Mesenchymal stem cell (in vitro differentiated cells and primary cell): Measurements from ENCODE around the gene GCHFR.

Experiments used
- DNase-seq: peaks from one replicate; pipeline ENCODE4 v3.0.0-alpha.2; 2013
- H2AFZ ChIP-seq: one replicate; pipeline ENCODE4 v1.6.1; 2013; ENCODE audit warnings: low read depth, mild to moderate bottlenecking, control low read depth, inconsistent platforms, low read length, moderate library complexity
- H2AK5ac ChIP-seq: 2 replicates; pipeline ENCODE4 v1.6.1; 2013; ENCODE audit warnings: low read length, moderate library complexity, mild to moderate bottlenecking, inconsistent platforms; ENCODE audit not compliant: severe bottlenecking
- H2BK120ac ChIP-seq: one replicate; pipeline ENCODE4 v1.6.1; 2013; ENCODE audit warnings: low read depth, mild to moderate bottlenecking, inconsistent platforms, low read length, moderate library complexity
- H2BK12ac ChIP-seq, 2 experiments: one replicate each; pipeline ENCODE4 v1.6.1; 2013; ENCODE audit warnings: inconsistent platforms in 2 of 2, low read length in 2 of 2, mild to moderate bottlenecking in 2 of 2, moderate library complexity in 2 of 2, control low read depth in 1 of 2
- H2BK15ac ChIP-seq: one replicate; pipeline ENCODE4 v1.6.1; 2013; ENCODE audit warnings: mild to moderate bottlenecking, low read depth, inconsistent platforms; ENCODE audit not compliant: poor library complexity, severe bottlenecking
- H2BK5ac ChIP-seq: 2 replicates; pipeline ENCODE4 v1.6.1; 2013; ENCODE audit warnings: low read depth, mild to moderate bottlenecking, low read length, control low read depth, inconsistent platforms; ENCODE audit not compliant: poor library complexity, severe bottlenecking
- H3K14ac ChIP-seq, 2 experiments: one replicate each; pipeline ENCODE4 v1.6.1; 2013; ENCODE audit warnings: inconsistent platforms in 2 of 2, low read length in 2 of 2, control low read depth in 1 of 2, mild to moderate bottlenecking in 1 of 2, moderate library complexity in 1 of 2
- H3K18ac ChIP-seq, 2 experiments: one replicate each; pipeline ENCODE4 v1.6.1; 2013; ENCODE audit warnings: inconsistent platforms in 2 of 2, low read length in 2 of 2, control low read depth in 1 of 2, low read depth in 1 of 2, mild to moderate bottlenecking in 1 of 2
- H3K23ac ChIP-seq, 2 experiments: one replicate each; pipeline ENCODE4 v1.6.1; 2013; ENCODE audit warnings: inconsistent platforms in 2 of 2, low read length in 2 of 2, mild to moderate bottlenecking in 2 of 2, moderate library complexity in 2 of 2, control low read depth in 1 of 2
- H3K27ac ChIP-seq: 2 replicates; pipeline ENCODE4 v1.5.1; 2013; ENCODE audit warnings: mild to moderate bottlenecking, moderate library complexity, low read length, control low read depth, inconsistent platforms; ENCODE audit not compliant: poor library complexity, severe bottlenecking
- H3K27me3 ChIP-seq, 2 experiments: 2 replicates each; pipeline versions ENCODE4 v1.6.1 to v1.7.0; 2013; ENCODE audit warnings: low read length in 2 of 2, mild to moderate bottlenecking in 2 of 2, moderate library complexity in 2 of 2, control low read depth in 1 of 2, inconsistent platforms in 1 of 2; ENCODE audit not compliant: control insufficient read depth in 1 of 2, insufficient read depth in 1 of 2
- H3K36me3 ChIP-seq, 2 experiments: 2 replicates each; pipeline versions ENCODE4 v1.6.1 to v1.7.0; 2013; ENCODE audit warnings: low read length in 2 of 2, control low read depth in 1 of 2, inconsistent platforms in 1 of 2, low read depth in 1 of 2, mild to moderate bottlenecking in 1 of 2; ENCODE audit not compliant: insufficient read depth in 2 of 2, control insufficient read depth in 1 of 2
- H3K4ac ChIP-seq, 2 experiments: one replicate each; pipeline ENCODE4 v1.6.1; 2013; ENCODE audit warnings: inconsistent platforms in 2 of 2, low read length in 2 of 2, mild to moderate bottlenecking in 2 of 2, moderate library complexity in 2 of 2, control low read depth in 1 of 2, low read depth in 1 of 2
- H3K4me1 ChIP-seq: 2 replicates; pipeline ENCODE4 v1.6.1; 2013; ENCODE audit warnings: low read depth, low read length, control low read depth; ENCODE audit not compliant: control insufficient read depth, insufficient read depth
- H3K4me2 ChIP-seq: 2 replicates; pipeline ENCODE4 v1.6.1; 2013; ENCODE audit warnings: low read length, mild to moderate bottlenecking, inconsistent platforms; ENCODE audit not compliant: poor library complexity, severe bottlenecking
- H3K4me3 ChIP-seq, 2 experiments: 2 replicates each; pipeline versions ENCODE4 v1.5.1 to v1.7.0; 2013; ENCODE audit warnings: low read length in 2 of 2, mild to moderate bottlenecking in 2 of 2, control low read depth in 1 of 2, low read depth in 1 of 2; ENCODE audit not compliant: insufficient read depth in 1 of 2
- H3K79me1 ChIP-seq: replicated peaks from 2 replicates; pipeline ENCODE4 v1.6.1; 2013; ENCODE audit warnings: mild to moderate bottlenecking, control low read depth, low read length, inconsistent platforms; ENCODE audit not compliant: poor library complexity, severe bottlenecking
- H3K9ac ChIP-seq: 2 replicates; pipeline ENCODE4 v1.7.0; 2013; ENCODE audit warnings: mild to moderate bottlenecking, low read length, moderate library complexity
- H3K9me3 ChIP-seq: 2 replicates; pipeline ENCODE4 v1.7.0; 2013; ENCODE audit warnings: mild to moderate bottlenecking, low read length; ENCODE audit not compliant: control insufficient read depth
- H4K8ac ChIP-seq: one replicate; pipeline ENCODE4 v1.6.1; 2013; ENCODE audit warnings: inconsistent platforms, mild to moderate bottlenecking, low read length, moderate library complexity
- H4K91ac ChIP-seq: one replicate; pipeline ENCODE4 v1.6.1; 2013; ENCODE audit warnings: mild to moderate bottlenecking, low read length, inconsistent platforms
- WGBS: methylation state at CpG from one replicate; pipeline ENCODE4 v1.1.7; 2013; ENCODE audit warnings: mixed read lengths; 5-methylcytosine and 5-hydroxymethylcytosine counted together

The GCHFR gene

DNA sequence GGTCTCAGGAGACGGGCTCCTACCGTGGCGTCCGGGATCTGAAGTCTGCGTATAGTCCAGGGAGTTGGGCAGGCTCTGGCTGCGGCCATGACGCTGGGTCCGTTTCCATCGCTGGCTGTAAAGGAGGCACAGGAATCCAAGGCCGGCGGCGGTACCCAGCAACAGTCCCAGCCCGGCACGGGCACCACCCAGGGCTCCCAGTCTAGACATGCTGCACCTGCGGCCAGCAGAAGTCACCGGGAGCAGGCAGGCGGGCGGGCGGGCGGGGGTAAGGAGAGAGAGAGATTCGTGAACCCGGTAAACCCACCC is 9.3 kb upstream of the GCHFR start:
- Histone ChIP-seq H3K36me3 (peaks cover 14 to 30% of the 10 kb centered on the region in 2 experiments), H3K4me3 (peak overlapping the region; percentile 88 to 95), H3K27ac (no peak overlapping the region), H3K9me3 (no peaks in the 10 kb centered on the region), H2BK12ac (no peak overlapping the region), H3K4ac (peak overlapping the region; percentile 20 to 86), H2BK120ac (no peak overlapping the region), H2AFZ (peak overlapping the region; percentile 98), H3K14ac (no peak overlapping the region), H3K9ac (peak overlapping the region; percentile 91), H2BK5ac (no peak overlapping the region), H2BK15ac (no peak overlapping the region), H4K8ac (peak overlapping the region; percentile 35), H2AK5ac (no peak overlapping the region), H3K27me3 (no peaks in the 10 kb centered on the region), H4K91ac (no peak overlapping the region), H3K23ac (peak overlapping the region in 1 of 2 experiments; percentile 94), H3K79me1 (peaks cover 28% of the 10 kb centered on the region), H3K18ac (peak overlapping the region in 1 of 2 experiments; percentile 67), H3K4me2 (peak overlapping the region; percentile 84), H3K4me1 (peaks cover 6% of the 10 kb centered on the region)
- DNase-seq: peak; percentile 41
- WGBS: 6% methylated on average over 9 of the region's 22 CpGs

DNA sequence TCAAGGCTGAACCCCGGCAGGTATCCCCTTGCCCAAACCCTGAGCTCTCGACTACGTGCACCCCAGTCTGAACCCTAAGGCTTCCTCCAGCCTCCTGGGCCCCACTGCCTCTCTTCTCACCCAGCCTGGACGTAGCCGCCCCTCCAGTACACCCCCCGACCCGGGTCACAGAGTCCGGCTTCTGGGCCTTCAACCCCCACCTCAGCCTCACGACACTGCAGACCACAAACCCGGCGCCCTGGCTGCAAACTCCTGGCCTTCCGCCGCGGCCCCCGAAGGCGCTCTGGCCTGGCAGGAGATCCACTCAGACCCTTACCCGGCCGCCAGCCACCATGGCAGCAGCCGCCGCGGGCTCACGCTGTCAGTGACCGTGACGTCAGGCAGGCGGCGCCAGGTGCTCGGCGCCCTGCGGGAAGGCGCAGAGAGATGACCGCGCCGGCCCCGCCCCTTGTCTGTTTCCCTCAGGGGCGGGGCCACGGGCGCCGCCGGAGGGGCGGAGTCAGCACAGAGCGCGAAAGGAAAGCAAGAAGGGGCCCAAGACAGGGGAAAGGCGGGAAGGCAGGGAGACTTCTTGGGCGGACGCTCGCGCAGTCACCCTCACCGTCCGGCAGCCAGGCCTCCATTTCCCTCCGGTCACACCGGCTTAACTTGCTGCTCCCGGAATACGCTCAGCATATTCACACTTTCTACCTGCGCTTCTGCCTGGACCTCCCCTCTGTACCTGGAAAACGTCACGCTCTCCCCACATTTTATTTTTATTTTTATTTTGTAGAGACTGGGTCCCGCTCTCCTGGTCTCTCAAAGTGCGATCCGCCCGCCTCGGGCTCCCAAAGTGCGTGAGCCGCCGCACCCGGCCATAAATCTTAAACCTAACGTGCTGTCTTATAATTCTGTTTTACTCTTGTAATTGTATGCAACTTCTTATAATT is 8.7 kb upstream of the GCHFR start, which contains the start of gene RMDN3:
Gene RMDN3, minus strand, starts transcription at position 372 of the 929 bp plus-strand sequence. CDS start 471 bp downstream, outside the sequence.
- Histone ChIP-seq H2BK12ac (peak within 1 kb of the TSS in 1 of 2 experiments; percentile 6), H4K8ac (peak within 1 kb of the TSS; percentile 84), H3K27ac (peak within 1 kb of the TSS; percentile 52), H3K14ac (no peak within 1 kb of the TSS), H3K18ac (peak within 1 kb of the TSS; percentile 75 to 81), H2BK120ac (peak within 1 kb of the TSS; percentile 50), H4K91ac (peak within 1 kb of the TSS; percentile 85), H3K27me3 (no peaks in the 10 kb centered on the region), H2AK5ac (no peak within 1 kb of the TSS), H2BK15ac (no peak within 1 kb of the TSS), H3K4ac (peak within 1 kb of the TSS; percentile 20 to 86), H3K9me3 (no peaks in the 10 kb centered on the region), H3K36me3 (peaks cover 14 to 26% of the 10 kb centered on the region in 2 experiments), H3K23ac (peak within 1 kb of the TSS in 1 of 2 experiments; percentile 94), H2BK5ac (no peak within 1 kb of the TSS), H3K4me2 (peak within 1 kb of the TSS; percentile 91), H3K79me1 (peaks cover 28% of the 10 kb centered on the region), H3K4me1 (peaks cover 6% of the 10 kb centered on the region), H2AFZ (peak within 1 kb of the TSS; percentile 98), H3K9ac (peak within 1 kb of the TSS; percentile 91), H3K4me3 (peak within 1 kb of the TSS; percentile 88 to 95)
- peak; percentile 94 for DNase-seq
- 2% methylated on average over 58 of the region's 66 CpGs for WGBS

DNA sequence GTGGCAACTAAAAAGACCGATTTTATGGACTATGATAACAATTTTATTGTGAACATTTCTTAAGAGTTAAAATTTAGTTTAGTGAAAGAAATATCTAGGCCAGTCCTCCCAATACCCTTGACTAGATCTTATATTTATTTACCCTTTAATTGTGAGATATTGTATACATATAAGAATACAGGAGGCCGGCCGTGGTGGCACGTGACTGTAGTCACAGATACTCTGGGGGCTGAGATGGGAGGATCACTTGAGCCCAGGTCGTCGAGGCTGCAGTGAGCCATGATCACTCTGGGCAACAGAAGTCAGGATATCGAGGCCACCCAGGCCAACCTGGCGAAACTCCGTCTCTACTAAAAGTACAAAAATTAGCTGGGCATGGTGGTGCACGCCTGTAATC is 8.1 kb upstream of the GCHFR start:
- Histone ChIP-seq H3K9me3 (no peaks in the 10 kb centered on the region), H3K18ac (no peak overlapping the region), H3K4me1 (peaks cover 6% of the 10 kb centered on the region), H3K4me3 (peak overlapping the region in 1 of 2 experiments; percentile 95), H2AFZ (no peak overlapping the region), H3K36me3 (peaks cover 11 to 21% of the 10 kb centered on the region in 2 experiments), H2BK5ac (no peak overlapping the region), H2BK12ac (no peak overlapping the region), H3K23ac (no peak overlapping the region), H3K79me1 (peaks cover 23% of the 10 kb centered on the region), H2BK120ac (no peak overlapping the region), H3K4ac (no peak overlapping the region), H2AK5ac (no peak overlapping the region), H3K4me2 (peak overlapping the region; percentile 91), H4K91ac (no peak overlapping the region), H3K9ac (peak overlapping the region; percentile 91), H3K14ac (no peak overlapping the region), H4K8ac (no peak overlapping the region), H2BK15ac (no peak overlapping the region), H3K27me3 (peaks cover 0 to 3% of the 10 kb centered on the region in 2 experiments), H3K27ac (no peak overlapping the region)
- 86% methylated on average over 9 of the region's 10 CpGs for WGBS
- no peak for DNase-seq

DNA sequence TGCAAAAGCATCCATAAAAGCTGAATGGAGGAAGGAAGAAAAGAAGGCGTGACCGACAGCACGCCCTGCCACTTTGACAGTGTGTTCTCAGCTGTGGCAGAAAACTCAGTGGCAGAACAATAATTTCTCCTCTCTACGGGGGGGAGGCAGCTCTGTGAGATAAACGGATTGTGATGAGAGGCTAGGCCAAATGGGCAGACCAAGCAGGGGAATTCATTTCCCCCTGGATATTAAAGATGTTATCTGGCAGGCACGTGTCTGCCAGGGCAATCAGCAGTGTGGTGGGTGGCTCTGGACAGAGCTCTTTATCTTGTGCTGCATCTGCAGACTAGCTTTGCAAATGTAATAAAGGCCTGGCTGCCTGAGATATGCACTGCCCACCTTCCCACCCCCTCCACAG is 6.9 kb upstream of the GCHFR start:
- no peak for DNase-seq
- peaks cover 0 to 3% of the 10 kb centered on the region in 2 experiments for H3K27me3 ChIP-seq
- no peak overlapping the region for H2BK12ac ChIP-seq
- H3K18ac ChIP-seq: no peak overlapping the region
- H3K4ac ChIP-seq: no peak overlapping the region
- no peak overlapping the region for H3K4me3 ChIP-seq
- H3K9me3 ChIP-seq: no peaks in the 10 kb centered on the region
- no peak overlapping the region for H2AK5ac ChIP-seq
- H4K8ac ChIP-seq: no peak overlapping the region
- H3K27ac ChIP-seq: no peak overlapping the region
- WGBS: 51% methylated on average over 6 of the region's 6 CpGs
- H2AFZ ChIP-seq: no peak overlapping the region
- no peak overlapping the region for H3K9ac ChIP-seq
- H3K36me3 ChIP-seq: peaks cover 2 to 9% of the 10 kb centered on the region in 2 experiments
- H4K91ac ChIP-seq: no peak overlapping the region
- H3K79me1 ChIP-seq: peaks cover 14% of the 10 kb centered on the region
- no peak overlapping the region for H2BK5ac ChIP-seq
- no peak overlapping the region for H3K14ac ChIP-seq
- H2BK120ac ChIP-seq: no peak overlapping the region
- no peak overlapping the region for H2BK15ac ChIP-seq
- no peak overlapping the region for H3K23ac ChIP-seq
- peaks cover 6% of the 10 kb centered on the region for H3K4me1 ChIP-seq
- no peak overlapping the region for H3K4me2 ChIP-seq
